Measurements from ENCODE around the gene MTHFSD.

Gene MTHFSD

DNA sequence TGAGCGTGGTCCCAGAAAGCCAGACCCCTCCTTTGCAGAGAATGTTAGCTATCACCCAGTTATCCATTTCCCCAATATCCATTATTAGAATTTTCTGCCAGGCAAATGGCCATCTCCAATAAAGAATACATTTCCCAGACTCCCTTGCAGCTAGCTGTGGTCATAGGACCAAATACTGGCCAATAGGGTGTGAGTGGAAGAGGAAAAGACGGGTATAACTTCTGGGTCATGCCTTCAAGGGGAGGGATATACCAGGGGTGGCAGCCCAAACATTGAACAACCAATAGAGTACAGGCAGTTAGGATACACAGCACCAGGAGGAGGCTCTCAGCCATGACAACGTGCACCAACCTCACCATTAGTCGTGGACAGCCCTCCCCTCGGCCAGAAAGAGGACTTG lies 70.8 kb downstream of the MTHFSD start:
- Histone ChIP-seq H3K4me3 (no peak overlapping the region), H3K27ac (no peak overlapping the region)
- no peak for DNase-seq (ENCODE audit: low spot score)
- TF ChIP-seq, protein P1, sequence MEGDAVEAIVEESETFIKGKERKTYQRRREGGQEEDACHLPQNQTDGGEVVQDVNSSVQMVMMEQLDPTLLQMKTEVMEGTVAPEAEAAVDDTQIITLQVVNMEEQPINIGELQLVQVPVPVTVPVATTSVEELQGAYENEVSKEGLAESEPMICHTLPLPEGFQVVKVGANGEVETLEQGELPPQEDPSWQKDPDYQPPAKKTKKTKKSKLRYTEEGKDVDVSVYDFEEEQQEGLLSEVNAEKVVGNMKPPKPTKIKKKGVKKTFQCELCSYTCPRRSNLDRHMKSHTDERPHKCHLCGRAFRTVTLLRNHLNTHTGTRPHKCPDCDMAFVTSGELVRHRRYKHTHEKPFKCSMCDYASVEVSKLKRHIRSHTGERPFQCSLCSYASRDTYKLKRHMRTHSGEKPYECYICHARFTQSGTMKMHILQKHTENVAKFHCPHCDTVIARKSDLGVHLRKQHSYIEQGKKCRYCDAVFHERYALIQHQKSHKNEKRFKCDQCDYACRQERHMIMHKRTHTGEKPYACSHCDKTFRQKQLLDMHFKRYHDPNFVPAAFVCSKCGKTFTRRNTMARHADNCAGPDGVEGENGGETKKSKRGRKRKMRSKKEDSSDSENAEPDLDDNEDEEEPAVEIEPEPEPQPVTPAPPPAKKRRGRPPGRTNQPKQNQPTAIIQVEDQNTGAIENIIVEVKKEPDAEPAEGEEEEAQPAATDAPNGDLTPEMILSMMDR (IDR thresholded peaks at IDR 0.05), result no peak

GRCh38 chr16:86481607-86482006 lies 73.4 kb downstream of the MTHFSD start:
- DNase-seq (ENCODE audit: low spot score), result no peak
- H3K4me3 ChIP-seq, result no peak overlapping the region
- H3K27ac ChIP-seq, result no peak overlapping the region
- TF ChIP-seq, protein P1 (IDR thresholded peaks at IDR 0.05), result no peak

DNA sequence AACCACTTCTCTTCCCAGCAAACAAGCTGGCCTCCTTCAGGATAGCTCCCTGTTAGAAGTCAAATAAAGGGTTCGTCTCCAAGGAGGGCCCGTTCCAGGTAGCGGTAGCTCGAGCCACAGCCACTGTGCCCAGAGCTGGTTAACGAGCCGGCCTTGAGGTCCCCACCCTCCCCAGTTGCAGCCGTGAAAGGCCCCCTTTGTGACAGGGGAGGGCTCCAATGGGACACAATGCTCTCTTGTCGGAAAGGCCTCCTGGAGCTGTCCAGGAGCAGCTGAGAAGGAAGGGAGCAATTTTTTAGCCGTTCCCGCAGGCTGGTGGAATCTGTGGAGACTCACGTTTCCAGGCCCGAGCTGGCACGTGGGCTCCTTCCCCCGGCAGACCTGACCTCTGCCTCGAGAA lies 74.6 kb downstream of the MTHFSD start:
- DNase-seq (ENCODE audit: low spot score), result no peak
- TF ChIP-seq, protein P1 (IDR thresholded peaks at IDR 0.05), result no peak
- Histone ChIP-seq H3K4me3 (no peak overlapping the region), H3K27ac (no peak overlapping the region)

Data from coronary artery (tissue), 2 donors.